Naive thymus-derived CD4-positive, alpha-beta T cell (primary cell): ENCODE measurements around the gene CALN1. TPM values are rescaled to one million over a fixed set of nuclear protein-coding genes. Genes with fewer than 3 reads are reported as not detected.

Source experiments
- ATAC-seq: fragments of 150-1000 bp; cut with Tn5 transposase; 2 replicates; pipeline ENCODE4 v1.10.0; 2021; ENCODE audit warnings: mild to moderate bottlenecking, moderate library complexity
- CTCF ChIA-PET: fragments of 350-600 bp; sonication (Branson Sonifier 250); formaldehyde crosslinking; loops from one replicate; lab custom pipeline; 2021; ENCODE audit warnings: antibody characterized with exemption; lab: Charles Lee
- POLR2A ChIA-PET: fragments of 350-600 bp; sonication (Branson Sonifier 250); formaldehyde crosslinking; loops from one replicate; lab custom pipeline; 2021; ENCODE audit warnings: antibody characterized with exemption, inconsistent platforms; lab: Charles Lee
- DNase-seq, 9 donors: peaks; one replicate each; pipeline versions ENCODE4 v3.0.0 to v3.0.0-alpha.2; 2020 to 2022; ENCODE audit warnings: mixed read lengths in 1 of 9
- H3K27ac ChIP-seq: one replicate; pipeline ENCODE4 v1.7.0; 2013; ENCODE audit warnings: mild to moderate bottlenecking, low read depth, low read length, moderate library complexity
- H3K27me3 ChIP-seq, 2 donors: one replicate each; pipeline ENCODE4 v1.7.0; 2013; ENCODE audit warnings: low read length in 2 of 2, mild to moderate bottlenecking in 2 of 2, moderate library complexity in 2 of 2; ENCODE audit not compliant: control insufficient read depth in 2 of 2, insufficient read depth in 2 of 2
- H3K36me3 ChIP-seq, 3 experiments: 1 replicate in 2 of 3; 2 replicates in 1 of 3; pipeline ENCODE4 v1.7.0; 2013; ENCODE audit warnings: low read length in 3 of 3, mild to moderate bottlenecking in 3 of 3, moderate library complexity in 1 of 3; ENCODE audit not compliant: insufficient read depth in 3 of 3, control insufficient read depth in 2 of 3
- H3K4me1 ChIP-seq, 2 donors: one replicate each; pipeline ENCODE4 v1.7.0; 2013; ENCODE audit warnings: low read length in 2 of 2, mild to moderate bottlenecking in 2 of 2, moderate library complexity in 1 of 2; ENCODE audit not compliant: control insufficient read depth in 2 of 2, insufficient read depth in 2 of 2
- H3K4me3 ChIP-seq: 2 replicates; pipeline ENCODE4 v1.7.0; 2013; ENCODE audit warnings: mild to moderate bottlenecking, low read length
- H3K9me3 ChIP-seq, 3 experiments: 1 replicate in 2 of 3; 2 replicates in 1 of 3; pipeline ENCODE4 v1.7.0; 2013; ENCODE audit warnings: low read length in 3 of 3; ENCODE audit not compliant: control insufficient read depth in 2 of 3
- H3K27ac Mint-ChIP-seq, 9 donors: one replicate each; pipeline ENCODE4 v1.8.0; 2020 to 2022; ENCODE audit warnings: mixed read lengths in 9 of 9, mild to moderate bottlenecking in 8 of 9, moderate library complexity in 5 of 9, inconsistent platforms in 2 of 9
- H3K27me3 Mint-ChIP-seq, 5 donors: one replicate each; pipeline ENCODE4 v1.8.0; 2021 to 2022; ENCODE audit warnings: mixed read lengths in 5 of 5, mild to moderate bottlenecking in 1 of 5
- H3K36me3 Mint-ChIP-seq, 5 donors: one replicate each; pipeline ENCODE4 v1.8.0; 2020 to 2022; ENCODE audit warnings: mixed read lengths in 5 of 5, mild to moderate bottlenecking in 3 of 5, inconsistent platforms in 1 of 5
- H3K4me1 Mint-ChIP-seq, 7 donors: one replicate each; pipeline ENCODE4 v1.8.0; 2020 to 2022; ENCODE audit warnings: mixed read lengths in 7 of 7, mild to moderate bottlenecking in 3 of 7, inconsistent platforms in 1 of 7
- H3K4me3 Mint-ChIP-seq, 10 donors: one replicate each; pipeline ENCODE4 v1.8.0; 2020 to 2022; ENCODE audit warnings: mild to moderate bottlenecking in 10 of 10, mixed read lengths in 10 of 10, moderate library complexity in 6 of 10, inconsistent platforms in 2 of 10
- H3K9me3 Mint-ChIP-seq, 11 donors: one replicate each; pipeline ENCODE4 v1.8.0; 2020 to 2022; ENCODE audit warnings: mixed read lengths in 11 of 11, mild to moderate bottlenecking in 4 of 11, inconsistent platforms in 1 of 11, moderate library complexity in 1 of 11
- intact Hi-C, 2 donors: fragments of 100-400 bp; cut with micrococcal nuclease; formaldehyde crosslinking; loops; one replicate each; pipeline ENCODE4 v1.15.1; 2023
- polyA plus RNA-seq, 2 donors: library from polyadenylated mRNA; unstranded; fragments of 300-500 nt; fragmentation: Illumina TruSeq; gene quantifications; one replicate each; pipeline ENCODE4 v1.2.3, GENCODE V29; 2021
- total RNA-seq, 6 experiments: library from RNA in 5 of 6; stranded (reverse) in 5 of 6; gene quantifications; 1 replicate in 5 of 6; 2 replicates in 1 of 6; pipeline ENCODE4 v1.2.3 and lab custom pipeline; 2021 to 2026

Gene CALN1
- total and polyA plus RNA-seq, 7 experiments from 2014 or later, result 0.03 to 0.17 TPM; not detected in 5

DNA sequence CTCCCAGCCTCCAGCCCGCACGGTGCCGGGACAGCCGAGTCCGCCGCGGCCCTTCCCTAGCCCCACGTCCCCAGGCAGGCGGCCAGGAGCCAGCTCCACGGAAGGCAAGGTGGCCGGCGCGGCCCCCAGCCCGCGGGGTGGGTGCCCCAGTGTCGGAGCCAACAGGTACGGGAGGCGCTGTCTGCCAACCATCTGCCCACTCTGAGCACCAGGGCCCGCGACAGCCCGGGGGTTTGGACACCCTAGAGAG lies 75.8 kb downstream of the CALN1 start:
- ATAC-seq (no peak), DNase-seq (no peak)
- H3K27ac Mint-ChIP-seq, result no peak overlapping the region
- H3K9me3 ChIP-seq, result no peaks in the 10 kb centered on the region
- intact Hi-C loops, result no loop called here
- H3K36me3 ChIP-seq, result no peaks in the 10 kb centered on the region
- peaks cover 0 to 2% (median 0%) of the 10 kb centered on the region in 7 donors for H3K4me1 Mint-ChIP-seq
- no peaks in the 10 kb centered on the region for H3K27me3 ChIP-seq
- ChIA-PET POLR2A (no interaction called here), CTCF (no interaction called here)
- peaks cover 0 to 10% (median 0%) of the 10 kb centered on the region in 5 donors for H3K36me3 Mint-ChIP-seq
- H3K4me3 ChIP-seq, result no peak overlapping the region
- peaks cover 6 to 45% (median 11%) of the 10 kb centered on the region in 11 donors for H3K9me3 Mint-ChIP-seq
- H3K27me3 Mint-ChIP-seq, result peaks cover 30 to 61% (median 36%) of the 10 kb centered on the region in 5 donors
- no peaks in the 10 kb centered on the region for H3K4me1 ChIP-seq
- H3K27ac ChIP-seq, result no peak overlapping the region
- H3K4me3 Mint-ChIP-seq, result no peak overlapping the region

DNA sequence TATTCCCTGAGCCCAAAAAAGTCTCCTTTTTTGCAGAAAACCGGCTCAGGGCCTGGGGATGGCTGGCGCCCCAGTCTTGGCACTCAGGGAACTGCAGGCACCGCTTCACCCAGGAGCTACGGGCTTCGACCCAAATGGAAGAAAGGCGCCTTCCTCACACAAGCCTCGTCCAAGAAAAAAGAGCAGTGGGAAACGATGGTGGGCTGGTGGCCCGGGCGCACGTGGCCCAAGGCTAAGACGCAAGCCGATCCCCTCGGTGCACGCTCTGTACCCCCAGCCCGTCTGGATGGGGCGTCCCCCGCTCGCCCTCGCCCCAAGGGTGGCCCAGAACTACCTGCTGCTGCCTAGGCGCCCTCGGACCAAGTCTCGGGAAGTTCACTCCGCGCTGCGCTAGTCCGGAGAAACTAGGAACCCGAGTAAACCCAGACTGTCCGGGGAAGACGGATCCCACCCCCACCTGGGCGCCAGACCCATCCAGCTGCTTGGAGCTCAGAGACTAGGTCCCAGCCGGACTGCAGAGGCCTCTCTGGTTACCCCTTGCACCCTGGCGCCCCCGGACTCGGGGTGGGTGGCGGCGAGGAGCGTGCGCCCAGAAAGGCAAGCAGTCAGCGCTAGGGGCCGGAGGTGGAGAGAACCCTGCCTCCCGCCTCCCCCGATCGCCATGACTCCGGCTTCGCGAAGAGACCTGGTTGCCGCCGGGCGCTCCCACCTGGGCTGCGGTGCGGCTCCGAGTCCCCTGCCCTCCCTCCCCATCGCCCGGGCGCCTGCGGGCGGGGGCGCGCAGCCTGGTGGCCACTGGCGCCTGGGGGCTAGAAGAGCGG lies 76.4 kb downstream of the CALN1 start:
- ATAC-seq, result no peak

DNA sequence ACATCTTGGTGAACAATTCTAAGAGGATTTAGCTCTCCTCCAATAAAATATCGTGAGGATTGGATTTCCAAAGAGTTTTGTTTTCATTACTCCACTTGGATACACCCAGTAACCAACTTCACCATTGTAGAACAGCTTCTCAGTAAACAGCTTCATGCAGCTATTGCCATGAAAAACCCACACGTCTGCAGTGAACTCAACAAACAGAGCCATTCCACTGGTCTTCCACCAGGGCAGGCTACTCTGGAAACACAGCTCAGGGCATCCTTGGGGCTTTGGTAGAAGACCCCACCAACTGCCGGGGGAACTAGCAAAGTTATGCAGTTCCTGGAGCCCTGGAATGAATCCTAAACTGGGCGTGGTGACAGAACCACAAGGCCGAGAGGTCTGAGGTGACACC lies 77.4 kb downstream of the CALN1 start:
- Histone ChIP-seq H3K36me3 (no peaks in the 10 kb centered on the region), H3K27ac (no peak overlapping the region), H3K4me1 (no peaks in the 10 kb centered on the region), H3K4me3 (no peak overlapping the region), H3K9me3 (no peaks in the 10 kb centered on the region), H3K27me3 (no peaks in the 10 kb centered on the region)
- H3K9me3 Mint-ChIP-seq, result peaks cover 6 to 41% (median 8%) of the 10 kb centered on the region in 11 donors
- peaks cover 0 to 2% (median 0%) of the 10 kb centered on the region in 7 donors for H3K4me1 Mint-ChIP-seq
- no peak overlapping the region for H3K27ac Mint-ChIP-seq
- ChIA-PET POLR2A (no interaction called here), CTCF (no interaction called here)
- ATAC-seq (no peak), DNase-seq (no peak)
- H3K4me3 Mint-ChIP-seq, result no peak overlapping the region
- peaks cover 28 to 53% (median 34%) of the 10 kb centered on the region in 5 donors for H3K27me3 Mint-ChIP-seq
- intact Hi-C loops, result no loop called here
- peaks cover 0 to 4% (median 0%) of the 10 kb centered on the region in 5 donors for H3K36me3 Mint-ChIP-seq

More for the DNA sequence above, 76.4 kb downstream of the CALN1 start:
- Histone ChIP-seq H3K4me3 (no peak overlapping the region), H3K27me3 (no peaks in the 10 kb centered on the region), H3K27ac (no peak overlapping the region), H3K4me1 (no peaks in the 10 kb centered on the region), H3K36me3 (no peaks in the 10 kb centered on the region), H3K9me3 (no peaks in the 10 kb centered on the region)
- intact Hi-C loops, result no loop called here
- Mint-ChIP-seq H3K36me3 (peaks cover 0 to 8% (median 0%) of the 10 kb centered on the region in 5 donors), H3K27me3 (peaks cover 30 to 58% (median 35%) of the 10 kb centered on the region in 5 donors), H3K9me3 (peaks cover 6 to 48% (median 11%) of the 10 kb centered on the region in 11 donors), H3K4me3 (no peak overlapping the region), H3K27ac (no peak overlapping the region), H3K4me1 (peaks cover 0 to 2% (median 0%) of the 10 kb centered on the region in 7 donors)
- CTCF ChIA-PET, result no interaction called here
- POLR2A ChIA-PET, result no interaction called here
- no peak for DNase-seq

DNA sequence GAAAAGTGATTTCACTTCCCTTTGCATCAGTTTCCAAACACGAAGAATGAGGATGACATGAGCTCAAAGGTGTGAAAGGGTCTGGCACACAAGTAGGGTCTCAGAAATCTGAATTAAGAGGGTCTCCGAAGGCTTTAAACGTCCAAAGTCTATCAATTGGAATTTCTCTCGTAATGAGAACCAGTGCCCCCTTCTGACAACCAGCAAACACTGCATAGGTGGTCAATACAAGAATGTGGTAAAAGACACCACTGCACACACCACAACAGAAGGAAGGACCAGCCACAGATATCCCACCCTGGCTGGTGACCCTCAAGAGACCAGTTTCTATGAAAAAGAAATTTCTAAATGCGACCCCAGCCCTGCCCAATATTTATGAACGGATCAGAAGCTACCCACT lies 78.1 kb downstream of the CALN1 start:
- ChIA-PET CTCF (no interaction called here), POLR2A (no interaction called here)
- no peaks in the 10 kb centered on the region for H3K4me1 ChIP-seq
- no peak overlapping the region for H3K27ac ChIP-seq
- H3K9me3 Mint-ChIP-seq, result peaks cover 3 to 40% (median 8%) of the 10 kb centered on the region in 11 donors
- no peak overlapping the region for H3K4me3 ChIP-seq
- no peaks in the 10 kb centered on the region for H3K9me3 ChIP-seq
- H3K27ac Mint-ChIP-seq, result no peak overlapping the region
- peaks cover 0 to 4% (median 0%) of the 10 kb centered on the region in 5 donors for H3K36me3 Mint-ChIP-seq
- no peak for DNase-seq
- intact Hi-C loops, result no loop called here
- H3K27me3 Mint-ChIP-seq, result peaks cover 28 to 48% (median 30%) of the 10 kb centered on the region in 5 donors
- peaks cover 0 to 2% (median 0%) of the 10 kb centered on the region in 7 donors for H3K4me1 Mint-ChIP-seq
- H3K4me3 Mint-ChIP-seq, result no peak overlapping the region
- H3K36me3 ChIP-seq, result no peaks in the 10 kb centered on the region
- no peak for ATAC-seq
- no peaks in the 10 kb centered on the region for H3K27me3 ChIP-seq

DNA sequence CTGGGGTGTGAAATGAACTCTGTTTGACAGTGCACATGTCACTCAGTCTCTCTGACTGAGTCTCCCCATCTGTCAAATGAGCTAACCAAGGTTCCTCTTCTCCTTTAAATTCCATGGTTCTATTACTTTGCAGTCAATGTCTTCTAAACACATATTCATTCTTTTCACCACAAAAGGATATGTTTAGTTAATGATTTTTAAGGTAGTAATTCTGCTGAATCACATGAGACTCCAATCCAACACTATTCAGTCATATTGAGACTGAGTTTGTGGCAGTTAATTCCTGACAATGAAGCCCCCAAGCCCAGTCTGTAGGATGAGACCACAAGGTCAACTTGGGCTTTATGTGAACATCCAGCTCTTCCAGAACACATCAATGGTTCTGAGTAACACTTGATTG lies 85.3 kb downstream of the CALN1 start:
- ChIA-PET CTCF (no interaction called here), POLR2A (no interaction called here)
- Histone ChIP-seq H3K4me3 (no peak overlapping the region), H3K27ac (no peak overlapping the region), H3K36me3 (no peaks in the 10 kb centered on the region), H3K27me3 (no peaks in the 10 kb centered on the region), H3K4me1 (no peaks in the 10 kb centered on the region), H3K9me3 (no peaks in the 10 kb centered on the region)
- Mint-ChIP-seq H3K9me3 (peaks cover 0 to 18% (median 4%) of the 10 kb centered on the region in 11 donors), H3K27ac (no peak overlapping the region), H3K27me3 (peaks cover 0 to 5% (median 0%) of the 10 kb centered on the region in 5 donors), H3K36me3 (no peaks in the 10 kb centered on the region), H3K4me3 (no peak overlapping the region), H3K4me1 (no peaks in the 10 kb centered on the region)
- ATAC-seq (no peak), DNase-seq (no peak)
- intact Hi-C loops, result no loop called here

DNA sequence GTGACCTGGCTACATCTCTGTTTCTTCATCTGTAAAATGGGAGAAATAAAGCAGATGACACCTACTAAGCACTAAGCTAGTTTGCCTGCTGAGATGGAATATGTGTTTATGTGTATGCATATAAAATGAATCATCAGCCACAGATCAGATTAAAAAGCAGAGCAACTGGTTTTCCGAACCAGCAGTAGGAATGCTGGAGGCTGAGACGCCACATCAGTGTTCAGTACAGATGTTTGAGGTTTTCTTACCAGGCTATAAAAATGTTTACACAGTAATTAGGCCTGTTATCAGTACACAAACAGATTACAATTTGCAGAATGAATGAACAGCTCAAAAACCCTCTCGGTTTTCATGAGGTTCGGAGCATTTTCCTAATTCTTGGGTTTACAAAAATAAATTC lies 85.8 kb downstream of the CALN1 start:
- POLR2A ChIA-PET, result no interaction called here
- Mint-ChIP-seq H3K36me3 (no peaks in the 10 kb centered on the region), H3K9me3 (peaks cover 0 to 15% (median 4%) of the 10 kb centered on the region in 11 donors), H3K27me3 (peaks cover 0 to under 1% (median 0%) of the 10 kb centered on the region in 5 donors), H3K27ac (no peak overlapping the region), H3K4me3 (no peak overlapping the region), H3K4me1 (no peaks in the 10 kb centered on the region)
- H3K27me3 ChIP-seq, result no peaks in the 10 kb centered on the region
- H3K4me1 ChIP-seq, result no peaks in the 10 kb centered on the region
- intact Hi-C loops, result no loop called here
- no peaks in the 10 kb centered on the region for H3K36me3 ChIP-seq
- H3K27ac ChIP-seq, result no peak overlapping the region
- no peak overlapping the region for H3K4me3 ChIP-seq
- no peaks in the 10 kb centered on the region for H3K9me3 ChIP-seq
- CTCF ChIA-PET, result no interaction called here
- DNase-seq, result no peak
- no peak for ATAC-seq

DNA sequence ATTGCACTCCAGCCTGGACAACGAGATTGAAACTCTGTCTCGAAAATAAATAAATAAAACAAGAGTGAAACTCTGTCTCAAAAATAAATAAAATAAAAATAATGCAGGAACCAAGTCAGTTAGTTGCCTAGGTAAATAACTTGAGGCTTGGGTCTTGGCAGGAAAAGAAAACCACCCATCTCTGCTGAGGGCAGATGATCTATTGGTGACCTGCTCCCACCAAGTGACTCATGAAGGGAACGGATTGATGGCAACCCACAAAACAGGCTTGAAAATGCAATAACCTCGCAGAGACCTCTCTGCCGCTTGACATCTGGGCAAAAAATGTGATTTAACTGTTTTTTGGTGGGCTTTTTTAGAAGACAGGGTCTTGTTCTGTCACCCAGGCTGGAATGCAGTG lies 86.6 kb downstream of the CALN1 start:
- Histone ChIP-seq H3K4me3 (no peak overlapping the region), H3K36me3 (no peaks in the 10 kb centered on the region), H3K27ac (no peak overlapping the region), H3K9me3 (no peaks in the 10 kb centered on the region), H3K4me1 (no peaks in the 10 kb centered on the region), H3K27me3 (no peaks in the 10 kb centered on the region)
- DNase-seq (no peak), ATAC-seq (no peak)
- Mint-ChIP-seq H3K4me3 (no peak overlapping the region), H3K9me3 (peaks cover 0 to 12% (median 2%) of the 10 kb centered on the region in 11 donors), H3K36me3 (no peaks in the 10 kb centered on the region), H3K27me3 (no peaks in the 10 kb centered on the region), H3K27ac (no peak overlapping the region), H3K4me1 (no peaks in the 10 kb centered on the region)
- intact Hi-C loops, result no loop called here
- CTCF ChIA-PET, result no interaction called here
- POLR2A ChIA-PET, result no interaction called here
